BE2C (cell line): ENCODE measurements around the gene ALKBH6.

Experiments
- DNase-seq: peaks from one replicate; pipeline ENCODE4 v3.0.0-alpha.2; 2020
- H3K27me3 ChIP-seq: fragments of 250-450 bp; sonication (Bioruptor Pico); 2 replicates; pipeline ENCODE4 v1.5.1; 2020; ENCODE audit warnings: mild to moderate bottlenecking
- H3K36me3 ChIP-seq: fragments of 250-450 bp; sonication (Bioruptor Pico); 2 replicates; pipeline ENCODE4 v1.5.1; 2020; ENCODE audit warnings: mild to moderate bottlenecking
- H3K4me1 ChIP-seq: fragments of 250-450 bp; sonication (Bioruptor Pico); 2 replicates; pipeline ENCODE4 v1.5.1; 2020
- H3K4me3 ChIP-seq: 2 replicates; pipeline ENCODE4 v1.5.1; 2011; ENCODE audit warnings: low read depth, low read length
- H3K9me3 ChIP-seq: fragments of 250-450 bp; sonication (Bioruptor Pico); 2 replicates; pipeline ENCODE4 v1.5.1; 2020
- TF ChIP-seq, protein P1 (sequence below): IDR thresholded peaks from 2 replicates; pipeline ENCODE4 v1.5.1; 2012; ENCODE audit warnings: mild to moderate bottlenecking, low read depth, low read length

ALKBH6 gene

DNA sequence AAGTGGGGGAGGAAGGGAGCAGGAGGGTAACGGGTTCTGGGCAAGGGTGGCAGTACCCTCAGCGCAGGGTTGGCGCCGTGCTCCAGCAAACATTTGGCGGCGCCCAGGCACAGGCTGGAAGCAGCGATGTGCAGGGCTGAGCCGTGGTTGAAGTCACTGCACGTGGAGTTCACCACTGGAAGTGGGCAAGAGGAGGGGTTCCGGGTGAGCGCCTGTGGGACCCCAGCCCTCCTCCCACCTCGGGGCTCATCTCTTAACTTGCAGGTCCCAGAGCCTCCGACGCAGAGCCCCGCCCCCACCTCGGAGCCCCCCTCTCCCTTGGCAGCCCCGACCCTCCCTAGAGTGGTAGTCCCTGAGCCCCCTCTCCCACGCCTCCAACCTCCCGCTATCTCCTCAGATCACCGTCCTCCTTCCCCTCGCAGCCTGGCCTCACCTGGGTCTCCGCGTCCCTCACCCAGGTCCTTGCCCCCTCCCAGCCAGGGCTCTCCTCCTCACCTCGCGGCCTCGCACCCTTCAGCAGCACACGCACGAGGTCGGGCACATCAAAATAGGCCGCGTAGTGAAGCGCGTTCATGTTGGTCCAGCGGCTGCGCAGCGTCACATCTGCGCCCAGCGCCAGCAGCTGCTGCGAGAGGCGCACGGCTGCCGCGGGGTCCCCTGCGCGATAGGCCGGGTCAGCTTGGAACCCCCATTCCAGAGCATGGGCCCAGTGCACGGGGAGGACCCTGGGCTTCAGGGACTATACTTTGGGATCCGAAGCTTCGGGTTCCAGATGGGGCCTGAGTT, 12.3 kb upstream of the ALKBH6 start:
- Histone ChIP-seq H3K4me1 (no peaks in the 10 kb centered on the region), H3K27me3 (no peaks in the 10 kb centered on the region), H3K4me3 (no peak overlapping the region), H3K36me3 (peaks cover 11% of the 10 kb centered on the region; the same call in 1 of the 2 replicates), H3K9me3 (no peaks in the 10 kb centered on the region)
- TF ChIP-seq, protein P1, sequence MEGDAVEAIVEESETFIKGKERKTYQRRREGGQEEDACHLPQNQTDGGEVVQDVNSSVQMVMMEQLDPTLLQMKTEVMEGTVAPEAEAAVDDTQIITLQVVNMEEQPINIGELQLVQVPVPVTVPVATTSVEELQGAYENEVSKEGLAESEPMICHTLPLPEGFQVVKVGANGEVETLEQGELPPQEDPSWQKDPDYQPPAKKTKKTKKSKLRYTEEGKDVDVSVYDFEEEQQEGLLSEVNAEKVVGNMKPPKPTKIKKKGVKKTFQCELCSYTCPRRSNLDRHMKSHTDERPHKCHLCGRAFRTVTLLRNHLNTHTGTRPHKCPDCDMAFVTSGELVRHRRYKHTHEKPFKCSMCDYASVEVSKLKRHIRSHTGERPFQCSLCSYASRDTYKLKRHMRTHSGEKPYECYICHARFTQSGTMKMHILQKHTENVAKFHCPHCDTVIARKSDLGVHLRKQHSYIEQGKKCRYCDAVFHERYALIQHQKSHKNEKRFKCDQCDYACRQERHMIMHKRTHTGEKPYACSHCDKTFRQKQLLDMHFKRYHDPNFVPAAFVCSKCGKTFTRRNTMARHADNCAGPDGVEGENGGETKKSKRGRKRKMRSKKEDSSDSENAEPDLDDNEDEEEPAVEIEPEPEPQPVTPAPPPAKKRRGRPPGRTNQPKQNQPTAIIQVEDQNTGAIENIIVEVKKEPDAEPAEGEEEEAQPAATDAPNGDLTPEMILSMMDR: no peak
- DNase-seq: no peak

DNA sequence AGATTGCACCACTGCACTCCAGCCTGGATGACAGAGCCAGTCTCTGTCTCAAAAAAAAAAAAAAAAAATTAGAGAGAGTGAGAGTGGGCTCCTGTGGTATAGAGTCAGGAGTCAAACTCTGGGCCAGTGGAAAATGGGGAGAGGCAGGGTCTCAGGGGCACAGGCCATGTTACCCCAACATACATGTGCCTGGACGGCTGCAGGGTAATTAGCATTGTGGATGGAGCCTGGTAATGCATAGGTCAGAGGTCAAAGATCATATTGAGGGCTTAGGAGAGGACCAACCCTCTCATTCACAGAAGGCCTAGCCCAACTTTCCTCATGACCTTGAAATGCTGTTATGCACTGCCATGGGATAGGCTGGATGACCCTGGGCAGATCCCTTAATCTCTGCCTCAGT, 11.5 kb upstream of the ALKBH6 start:
- TF ChIP-seq, protein P1: no peak
- Histone ChIP-seq H3K9me3 (no peaks in the 10 kb centered on the region), H3K36me3 (peaks cover 11% of the 10 kb centered on the region; the same call in 1 of the 2 replicates)

DNA sequence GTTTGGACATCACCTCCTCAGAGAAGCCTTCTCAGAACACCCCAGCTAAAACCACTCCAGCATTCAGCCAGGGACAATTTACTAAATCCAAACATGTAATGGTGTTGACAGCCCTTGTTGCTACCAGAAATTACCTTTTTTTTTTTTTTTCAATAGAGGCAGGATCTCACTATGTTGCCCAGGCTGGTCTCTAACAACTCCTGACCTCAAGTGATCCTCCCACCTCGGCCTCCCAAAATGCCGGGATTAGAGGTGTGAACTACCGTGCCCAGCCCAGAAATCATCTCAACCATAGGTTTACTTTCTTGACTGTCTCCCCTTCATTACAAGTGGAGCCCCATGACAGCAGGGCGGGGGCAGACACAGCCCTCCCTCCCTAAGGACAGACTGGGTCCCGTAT, 9.4 kb upstream of the ALKBH6 start:
- Histone ChIP-seq H3K4me1 (no peaks in the 10 kb centered on the region), H3K36me3 (peaks cover 11% of the 10 kb centered on the region; the same call in 1 of the 2 replicates)

More for the DNA sequence above, 11.5 kb upstream of the ALKBH6 start:
- no peak overlapping the region for H3K4me3 ChIP-seq
- no peak for DNase-seq
- no peaks in the 10 kb centered on the region for H3K27me3 ChIP-seq
- H3K4me1 ChIP-seq: no peaks in the 10 kb centered on the region

DNA sequence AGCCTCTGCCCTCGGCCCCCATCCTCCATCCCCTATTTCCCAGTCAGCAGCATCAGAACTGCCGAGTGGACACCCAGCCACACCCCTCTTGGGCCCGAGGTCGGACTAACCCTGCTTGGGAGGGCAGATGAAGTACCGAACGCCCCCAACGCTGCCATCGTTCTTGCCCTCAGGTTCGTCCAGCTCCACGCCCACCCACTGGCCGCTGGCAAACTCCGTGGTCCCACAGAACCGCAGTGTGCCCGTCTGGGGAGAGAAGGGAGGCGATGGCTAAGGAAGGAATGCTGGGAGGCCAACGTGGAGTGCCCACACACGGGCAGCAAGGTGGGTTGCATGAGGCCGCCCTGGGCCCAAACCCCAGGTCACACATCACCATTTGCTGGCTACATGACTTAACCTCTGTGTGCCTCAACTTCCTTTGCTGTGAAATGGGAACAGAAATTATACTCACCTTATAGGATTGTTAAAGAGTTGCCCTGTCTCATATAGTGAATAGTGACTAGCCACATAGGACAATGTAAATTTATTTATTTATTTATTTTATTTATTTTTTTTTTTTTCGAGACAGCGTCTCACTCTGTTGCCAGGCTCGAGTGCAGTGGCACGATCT, 5.2 kb upstream of the ALKBH6 start:
- Histone ChIP-seq H3K27me3 (no peaks in the 10 kb centered on the region), H3K9me3 (no peaks in the 10 kb centered on the region), H3K36me3 (peaks cover 11% of the 10 kb centered on the region), H3K4me1 (no peaks in the 10 kb centered on the region), H3K4me3 (no peak overlapping the region)
- TF ChIP-seq, protein P1: no peak
- DNase-seq: no peak

More for the DNA sequence above, 9.4 kb upstream of the ALKBH6 start:
- H3K9me3 ChIP-seq: no peaks in the 10 kb centered on the region
- H3K4me3 ChIP-seq: no peak overlapping the region
- H3K27me3 ChIP-seq: no peaks in the 10 kb centered on the region
- TF ChIP-seq, protein P1: no peak
- no peak for DNase-seq

DNA sequence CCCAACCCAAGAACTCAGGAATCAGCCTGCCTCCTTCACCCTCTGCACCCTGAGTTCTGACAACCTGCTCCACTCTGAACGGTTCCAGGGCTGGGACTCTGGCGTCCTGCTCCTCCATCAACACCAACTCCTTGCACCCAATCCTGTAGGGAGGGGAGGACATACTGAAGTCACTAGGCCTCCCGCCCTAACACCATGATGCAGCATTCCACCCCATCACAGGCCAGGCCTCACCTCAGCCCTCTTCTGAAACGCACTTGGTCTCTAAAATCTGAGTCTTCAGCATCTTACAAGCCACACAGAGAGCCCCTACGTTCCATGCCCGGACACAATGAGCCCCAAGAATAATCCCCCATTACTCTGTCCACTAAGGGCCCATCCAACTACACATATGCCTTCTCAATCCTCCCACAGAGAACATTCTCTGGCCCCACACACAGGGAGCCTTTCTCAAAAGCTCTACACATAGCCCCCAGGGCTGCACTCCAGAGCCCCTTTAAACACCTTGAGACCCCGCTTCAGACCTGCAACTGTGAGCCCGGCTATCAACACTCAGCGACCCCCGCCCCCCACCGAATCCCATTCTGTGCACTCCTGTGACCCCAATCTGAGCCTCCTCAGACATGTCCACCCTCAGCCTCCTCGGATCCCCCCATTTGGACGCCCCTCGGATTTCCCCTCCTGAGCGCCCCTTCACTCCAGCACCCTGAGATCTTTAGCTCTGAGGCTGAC, 567 bp downstream of the ALKBH6 start:
- H3K4me3 ChIP-seq: peak overlapping the region; percentile 86
- no peaks in the 10 kb centered on the region for H3K27me3 ChIP-seq
- H3K9me3 ChIP-seq: no peaks in the 10 kb centered on the region
- H3K4me1 ChIP-seq: no peaks in the 10 kb centered on the region; the same call in 1 of the 2 replicates
- no peak for DNase-seq
- no peaks in the 10 kb centered on the region; the same call in 1 of the 2 replicates for H3K36me3 ChIP-seq
- TF ChIP-seq, protein P1: no peak
